Ovary (tissue), 3 donors: Measurements from ENCODE around the gene PTPRA.

ENCODE experiments used
- CTCF ChIP-seq, 3 donors: fragments of 450-650 bp in 2 of 3; fragments of 200-600 bp in 1 of 3; IDR thresholded peaks; one replicate each; pipeline versions ENCODE4 v1.5.1 to v1.8.0; 2016 to 2022; ENCODE audit warnings: antibody characterized with exemption in 3 of 3, mild to moderate bottlenecking in 1 of 3
- POLR2A ChIP-seq: fragments of 450-650 bp; IDR thresholded peaks from one replicate; pipeline ENCODE4 v1.6.1; 2017; ENCODE audit warnings: antibody characterized with exemption, mild to moderate bottlenecking, moderate library complexity
- donor health status: DM: no; HTN: no; CAD: no.

GRCh38 chr20:2888224-2888955 lies 15.1 kb downstream of the PTPRA start:
- TF ChIP-seq CTCF (IDR thresholded peaks at IDR 0.05) (no peak), POLR2A (no peak)
